Melanocyte of skin (primary cell): ENCODE data around the gene OR5H6. TPM values are rescaled to one million over a fixed set of nuclear protein-coding genes. Genes with fewer than 3 reads are reported as not detected.

ENCODE experiments used
- total RNA-seq, 2 donors: library from RNA; depleted of rRNA; stranded (reverse); fragments of >200 nt; gene quantifications; 2 replicates each; pipeline ENCODE4 v1.2.3, GENCODE V29; 2012

The OR5H6 gene
- not detected for total RNA-seq

DNA sequence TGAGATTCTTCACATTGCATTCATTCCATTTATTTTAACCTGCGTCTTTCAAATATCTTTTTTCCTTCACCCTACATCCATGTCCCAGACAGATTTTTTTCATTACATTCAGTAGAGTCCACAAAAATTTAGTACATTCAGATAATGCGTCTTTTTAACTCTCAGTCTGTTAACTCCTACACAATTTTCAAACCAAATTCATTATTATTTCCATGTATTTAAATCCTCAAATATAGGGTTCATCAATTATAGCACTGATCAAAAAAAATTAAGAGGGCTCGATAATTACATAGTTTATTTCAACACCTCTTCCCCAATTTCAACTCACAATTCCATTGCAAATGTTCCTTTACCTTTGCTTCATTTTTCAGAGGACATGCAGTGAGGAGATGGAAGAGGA lies at the start of gene OR5H6:
Gene OR5H6 (plus strand): TSS at position 301 of the 400 bp plus-strand sequence. CDS start 89 bp downstream, at position 390.

GRCh38 chr3:98282205-98282604 lies 18.2 kb downstream of the OR5H6 start, which contains the start of gene OR5H2:
Gene OR5H2 (plus strand): TSS chr3:98282505. CDS start chr3:98282903, 398 bp downstream.

Other genes starting within 250 kb of the OR5H6 start
- gene GABRR3, start 228.9 kb upstream of the OR5H6 start, total RNA-seq: not detected
- gene OR5AC2, start 177.1 kb upstream of the OR5H6 start, total RNA-seq: not detected
- not detected for gene OR5H1, start 133.5 kb upstream of the OR5H6 start, total RNA-seq
- gene OR5H14, start 116.8 kb upstream of the OR5H6 start, total RNA-seq: not detected
- gene OR5H15, start 97.5 kb upstream of the OR5H6 start, total RNA-seq: not detected
- not detected for gene OR5H2, start 18.3 kb downstream of the OR5H6 start, total RNA-seq
- not detected for gene OR5K4, start 89.6 kb downstream of the OR5H6 start, total RNA-seq
- gene OR5K3, start 126.4 kb downstream of the OR5H6 start, total RNA-seq: not detected
- gene OR5K1, start 199.0 kb downstream of the OR5H6 start, total RNA-seq: not detected
- not detected for gene OR5K2, start 233.4 kb downstream of the OR5H6 start, total RNA-seq